Raji (cell line): ENCODE data around the gene THBS4.

Experiments
- POLR2A ChIP-seq: IDR thresholded peaks from 2 replicates; pipeline ENCODE4 v1.6.1; 2011; ENCODE audit warnings: low read depth, low read length, control low read depth; ENCODE audit not compliant: insufficient read depth

THBS4 gene

GRCh38 chr5:80116465-80116864 lies 81.3 kb downstream of the THBS4 start:
- no peak for TF ChIP-seq POLR2A

- no peak for TF ChIP-seq POLR2A
These were observed 82.3 kb downstream of the THBS4 start for GRCh38 chr5:80117446-80117845.

GRCh38 chr5:80119372-80119771 lies 84.2 kb downstream of the THBS4 start:
- TF ChIP-seq POLR2A = no peak

- no peak for TF ChIP-seq POLR2A
These were observed 87.4 kb downstream of the THBS4 start for GRCh38 chr5:80122579-80122978.

- no peak for TF ChIP-seq POLR2A
These were observed 89.2 kb downstream of the THBS4 start for GRCh38 chr5:80124121-80124918.

- TF ChIP-seq POLR2A = no peak
These were observed 90.1 kb downstream of the THBS4 start for GRCh38 chr5:80125022-80125961.

- TF ChIP-seq POLR2A = no peak
These were observed 90.9 kb downstream of the THBS4 start for GRCh38 chr5:80125962-80126480.

- TF ChIP-seq POLR2A = no peak
These were observed 92.0 kb downstream of the THBS4 start for GRCh38 chr5:80127116-80127552.

GRCh38 chr5:80128141-80128540 lies 93.0 kb downstream of the THBS4 start:
- TF ChIP-seq POLR2A = no peak

GRCh38 chr5:80129146-80129545 lies 94.0 kb downstream of the THBS4 start:
- no peak for TF ChIP-seq POLR2A
